Measurements from ENCODE around the gene PCK1. TPM values are rescaled to one million over a fixed set of nuclear protein-coding genes. Genes with fewer than 3 reads are reported as not detected.

The PCK1 gene
- total and polyA plus RNA-seq, 2 of the 13 experiments (the other 11 are each of a cell fraction or from before 2014, with no cell fraction given): 6.5 to 12.6 TPM

DNA sequence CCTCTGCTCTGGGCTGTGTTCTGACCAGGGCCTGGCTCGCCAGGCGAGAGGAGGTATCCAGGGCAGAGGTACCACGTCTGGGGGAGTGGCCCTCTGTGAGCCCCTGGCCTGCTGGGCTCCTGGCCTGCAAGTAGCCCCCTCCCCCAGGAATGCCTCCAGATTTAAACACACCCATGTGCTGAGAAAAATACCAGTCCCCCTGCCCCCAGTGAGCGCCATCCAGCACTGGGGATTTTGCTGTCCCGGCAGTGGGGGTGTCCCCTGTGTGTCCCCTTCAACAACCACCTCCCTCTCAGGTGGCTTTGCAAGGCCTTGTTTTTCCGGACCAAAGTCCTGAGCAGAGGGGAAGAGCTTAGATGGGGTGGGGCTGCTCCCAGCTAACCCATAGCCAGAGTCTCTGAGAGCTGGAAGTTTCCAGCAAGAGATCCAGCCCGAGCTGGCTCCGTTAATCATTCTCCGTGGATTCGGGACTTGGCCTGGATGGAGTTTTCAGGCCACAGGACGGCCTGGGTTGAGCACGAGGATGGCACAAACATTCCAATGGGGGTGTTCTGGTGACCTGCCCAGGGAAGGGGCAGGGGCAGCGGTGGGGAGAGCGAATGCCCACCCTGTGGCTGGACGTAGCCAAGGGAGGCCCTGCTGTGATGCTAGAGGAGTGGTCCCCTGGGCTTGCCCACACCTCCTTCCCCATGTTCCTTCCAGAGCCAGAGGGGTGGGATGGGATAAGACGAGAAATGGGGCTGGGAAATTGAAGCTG lies 29.0 kb downstream of the PCK1 start (continued):
- TF ChIP-seq, protein P1, sequence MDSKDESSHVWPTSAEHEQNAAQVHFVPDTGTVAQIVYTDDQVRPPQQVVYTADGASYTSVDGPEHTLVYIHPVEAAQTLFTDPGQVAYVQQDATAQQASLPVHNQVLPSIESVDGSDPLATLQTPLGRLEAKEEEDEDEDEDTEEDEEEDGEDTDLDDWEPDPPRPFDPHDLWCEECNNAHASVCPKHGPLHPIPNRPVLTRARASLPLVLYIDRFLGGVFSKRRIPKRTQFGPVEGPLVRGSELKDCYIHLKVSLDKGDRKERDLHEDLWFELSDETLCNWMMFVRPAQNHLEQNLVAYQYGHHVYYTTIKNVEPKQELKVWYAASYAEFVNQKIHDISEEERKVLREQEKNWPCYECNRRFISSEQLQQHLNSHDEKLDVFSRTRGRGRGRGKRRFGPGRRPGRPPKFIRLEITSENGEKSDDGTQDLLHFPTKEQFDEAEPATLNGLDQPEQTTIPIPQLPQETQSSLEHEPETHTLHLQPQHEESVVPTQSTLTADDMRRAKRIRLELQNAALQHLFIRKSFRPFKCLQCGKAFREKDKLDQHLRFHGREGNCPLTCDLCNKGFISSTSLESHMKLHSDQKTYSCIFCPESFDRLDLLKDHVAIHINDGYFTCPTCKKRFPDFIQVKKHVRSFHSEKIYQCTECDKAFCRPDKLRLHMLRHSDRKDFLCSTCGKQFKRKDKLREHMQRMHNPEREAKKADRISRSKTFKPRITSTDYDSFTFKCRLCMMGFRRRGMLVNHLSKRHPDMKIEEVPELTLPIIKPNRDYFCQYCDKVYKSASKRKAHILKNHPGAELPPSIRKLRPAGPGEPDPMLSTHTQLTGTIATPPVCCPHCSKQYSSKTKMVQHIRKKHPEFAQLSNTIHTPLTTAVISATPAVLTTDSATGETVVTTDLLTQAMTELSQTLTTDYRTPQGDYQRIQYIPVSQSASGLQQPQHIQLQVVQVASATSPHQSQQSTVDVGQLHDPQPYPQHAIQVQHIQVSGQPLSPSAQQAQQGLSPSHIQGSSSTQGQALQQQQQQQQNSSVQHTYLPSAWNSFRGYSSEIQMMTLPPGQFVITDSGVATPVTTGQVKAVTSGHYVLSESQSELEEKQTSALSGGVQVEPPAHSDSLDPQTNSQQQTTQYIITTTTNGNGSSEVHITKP (CRISPR knock-in tag; IDR thresholded peaks at IDR 0.05; ENCODE audit: low read depth): 0 out of 2 replicates have a peak, but pooled peaks have one; percentile 14
- TF ChIP-seq, protein P2, sequence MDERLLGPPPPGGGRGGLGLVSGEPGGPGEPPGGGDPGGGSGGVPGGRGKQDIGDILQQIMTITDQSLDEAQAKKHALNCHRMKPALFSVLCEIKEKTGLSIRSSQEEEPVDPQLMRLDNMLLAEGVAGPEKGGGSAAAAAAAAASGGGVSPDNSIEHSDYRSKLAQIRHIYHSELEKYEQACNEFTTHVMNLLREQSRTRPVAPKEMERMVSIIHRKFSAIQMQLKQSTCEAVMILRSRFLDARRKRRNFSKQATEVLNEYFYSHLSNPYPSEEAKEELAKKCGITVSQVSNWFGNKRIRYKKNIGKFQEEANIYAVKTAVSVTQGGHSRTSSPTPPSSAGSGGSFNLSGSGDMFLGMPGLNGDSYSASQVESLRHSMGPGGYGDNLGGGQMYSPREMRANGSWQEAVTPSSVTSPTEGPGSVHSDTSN (CRISPR knock-in tag; IDR thresholded peaks at IDR 0.05): no peak
- TF ChIP-seq, protein P3, sequence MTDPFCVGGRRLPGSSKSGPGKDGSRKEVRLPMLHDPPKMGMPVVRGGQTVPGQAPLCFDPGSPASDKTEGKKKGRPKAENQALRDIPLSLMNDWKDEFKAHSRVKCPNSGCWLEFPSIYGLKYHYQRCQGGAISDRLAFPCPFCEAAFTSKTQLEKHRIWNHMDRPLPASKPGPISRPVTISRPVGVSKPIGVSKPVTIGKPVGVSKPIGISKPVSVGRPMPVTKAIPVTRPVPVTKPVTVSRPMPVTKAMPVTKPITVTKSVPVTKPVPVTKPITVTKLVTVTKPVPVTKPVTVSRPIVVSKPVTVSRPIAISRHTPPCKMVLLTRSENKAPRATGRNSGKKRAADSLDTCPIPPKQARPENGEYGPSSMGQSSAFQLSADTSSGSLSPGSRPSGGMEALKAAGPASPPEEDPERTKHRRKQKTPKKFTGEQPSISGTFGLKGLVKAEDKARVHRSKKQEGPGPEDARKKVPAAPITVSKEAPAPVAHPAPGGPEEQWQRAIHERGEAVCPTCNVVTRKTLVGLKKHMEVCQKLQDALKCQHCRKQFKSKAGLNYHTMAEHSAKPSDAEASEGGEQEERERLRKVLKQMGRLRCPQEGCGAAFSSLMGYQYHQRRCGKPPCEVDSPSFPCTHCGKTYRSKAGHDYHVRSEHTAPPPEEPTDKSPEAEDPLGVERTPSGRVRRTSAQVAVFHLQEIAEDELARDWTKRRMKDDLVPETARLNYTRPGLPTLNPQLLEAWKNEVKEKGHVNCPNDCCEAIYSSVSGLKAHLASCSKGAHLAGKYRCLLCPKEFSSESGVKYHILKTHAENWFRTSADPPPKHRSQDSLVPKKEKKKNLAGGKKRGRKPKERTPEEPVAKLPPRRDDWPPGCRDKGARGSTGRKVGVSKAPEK (CRISPR knock-in tag; IDR thresholded peaks at IDR 0.05; ENCODE audit: borderline replicate concordance): peak; percentile 66; the same call in 1 of the 2 replicates
- TF ChIP-seq, protein P4, sequence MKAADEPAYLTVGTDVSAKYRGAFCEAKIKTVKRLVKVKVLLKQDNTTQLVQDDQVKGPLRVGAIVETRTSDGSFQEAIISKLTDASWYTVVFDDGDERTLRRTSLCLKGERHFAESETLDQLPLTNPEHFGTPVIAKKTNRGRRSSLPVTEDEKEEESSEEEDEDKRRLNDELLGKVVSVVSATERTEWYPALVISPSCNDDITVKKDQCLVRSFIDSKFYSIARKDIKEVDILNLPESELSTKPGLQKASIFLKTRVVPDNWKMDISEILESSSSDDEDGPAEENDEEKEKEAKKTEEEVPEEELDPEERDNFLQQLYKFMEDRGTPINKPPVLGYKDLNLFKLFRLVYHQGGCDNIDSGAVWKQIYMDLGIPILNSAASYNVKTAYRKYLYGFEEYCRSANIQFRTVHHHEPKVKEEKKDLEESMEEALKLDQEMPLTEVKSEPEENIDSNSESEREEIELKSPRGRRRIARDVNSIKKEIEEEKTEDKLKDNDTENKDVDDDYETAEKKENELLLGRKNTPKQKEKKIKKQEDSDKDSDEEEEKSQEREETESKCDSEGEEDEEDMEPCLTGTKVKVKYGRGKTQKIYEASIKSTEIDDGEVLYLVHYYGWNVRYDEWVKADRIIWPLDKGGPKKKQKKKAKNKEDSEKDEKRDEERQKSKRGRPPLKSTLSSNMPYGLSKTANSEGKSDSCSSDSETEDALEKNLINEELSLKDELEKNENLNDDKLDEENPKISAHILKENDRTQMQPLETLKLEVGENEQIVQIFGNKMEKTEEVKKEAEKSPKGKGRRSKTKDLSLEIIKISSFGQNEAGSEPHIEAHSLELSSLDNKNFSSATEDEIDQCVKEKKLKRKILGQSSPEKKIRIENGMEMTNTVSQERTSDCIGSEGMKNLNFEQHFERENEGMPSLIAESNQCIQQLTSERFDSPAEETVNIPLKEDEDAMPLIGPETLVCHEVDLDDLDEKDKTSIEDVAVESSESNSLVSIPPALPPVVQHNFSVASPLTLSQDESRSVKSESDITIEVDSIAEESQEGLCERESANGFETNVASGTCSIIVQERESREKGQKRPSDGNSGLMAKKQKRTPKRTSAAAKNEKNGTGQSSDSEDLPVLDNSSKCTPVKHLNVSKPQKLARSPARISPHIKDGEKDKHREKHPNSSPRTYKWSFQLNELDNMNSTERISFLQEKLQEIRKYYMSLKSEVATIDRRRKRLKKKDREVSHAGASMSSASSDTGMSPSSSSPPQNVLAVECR (CRISPR knock-in tag; IDR thresholded peaks at IDR 0.05; ENCODE audit: borderline replicate concordance): peak; percentile 77
- TF ChIP-seq CBX5 (CRISPR knock-in tag; IDR thresholded peaks at IDR 0.05; ENCODE audit: borderline replicate concordance) (no peak; the same call in 1 of the 2 replicates), HOXA7 (CRISPR knock-in tag; IDR thresholded peaks at IDR 0.05) (peak; percentile 11; the same call in 1 of the 2 replicates)
